Urothelium cell line (cell line): Measurements from ENCODE around the gene ZNF710.

Experiments used
- DNase-seq: peaks from one replicate; pipeline ENCODE4 v3.0.0; 2011; ENCODE audit warnings: low spot score, mixed read lengths
- FAIRE-seq: peaks from 2 replicates; lab custom pipeline; 2011; peaks lifted over from hg19 to GRCh38; lab: Jason Lieb, UNC

Gene ZNF710

GRCh38 chr15:90037511-90037860 lies 36.4 kb downstream of the ZNF710 start:
- DNase-seq: no peak
- no peak for FAIRE-seq

- no peak for FAIRE-seq
These were observed 37.0 kb downstream of the ZNF710 start for GRCh38 chr15:90037961-90038631.

GRCh38 chr15:90038632-90039095 lies 37.5 kb downstream of the ZNF710 start:
- FAIRE-seq: no peak
- DNase-seq: no peak

More at GRCh38 chr15:90037961-90038631, 37.0 kb downstream of the ZNF710 start:
- DNase-seq: no peak

GRCh38 chr15:90039996-90040395 lies 38.9 kb downstream of the ZNF710 start:
- FAIRE-seq: no peak
- DNase-seq: no peak

GRCh38 chr15:90040618-90041017 lies 39.5 kb downstream of the ZNF710 start:
- DNase-seq: no peak
- no peak for FAIRE-seq

- DNase-seq: no peak
- no peak for FAIRE-seq
These were observed 41.2 kb downstream of the ZNF710 start for GRCh38 chr15:90042356-90042755.

- DNase-seq (no peak), FAIRE-seq (no peak)
These were observed 41.8 kb downstream of the ZNF710 start for GRCh38 chr15:90042766-90043529.

GRCh38 chr15:90043530-90044010 lies 42.4 kb downstream of the ZNF710 start:
- FAIRE-seq (no peak), DNase-seq (no peak)

GRCh38 chr15:90044191-90044590 lies 43.1 kb downstream of the ZNF710 start:
- DNase-seq: no peak
- FAIRE-seq: no peak

- DNase-seq (no peak), FAIRE-seq (no peak)
These were observed 43.8 kb downstream of the ZNF710 start for GRCh38 chr15:90044916-90045371.

- no peak for FAIRE-seq
- DNase-seq: no peak
These were observed 45.2 kb downstream of the ZNF710 start for GRCh38 chr15:90046289-90046688.

GRCh38 chr15:90046911-90047392 lies 45.8 kb downstream of the ZNF710 start:
- no peak for FAIRE-seq
- no peak for DNase-seq

GRCh38 chr15:90047956-90048575 lies 46.9 kb downstream of the ZNF710 start:
- FAIRE-seq (no peak), DNase-seq (no peak)

GRCh38 chr15:90049030-90049429 lies 47.9 kb downstream of the ZNF710 start:
- no peak for DNase-seq
- FAIRE-seq: no peak

GRCh38 chr15:90049666-90050604 lies 48.8 kb downstream of the ZNF710 start:
- DNase-seq (no peak), FAIRE-seq (no peak)

GRCh38 chr15:90051874-90052273 lies 50.8 kb downstream of the ZNF710 start:
- no peak for DNase-seq
- no peak for FAIRE-seq

- no peak for DNase-seq
- FAIRE-seq: no peak
These were observed 52.8 kb downstream of the ZNF710 start for GRCh38 chr15:90053685-90054466.

GRCh38 chr15:90054618-90055097 lies 53.5 kb downstream of the ZNF710 start:
- DNase-seq (no peak), FAIRE-seq (no peak)

- DNase-seq (no peak), FAIRE-seq (no peak)
These were observed 54.1 kb downstream of the ZNF710 start for GRCh38 chr15:90055182-90055581.
